Activated naive CD8-positive, alpha-beta T cell treated with anti-CD3 and anti-CD28 coated beads, Interleukin-2, amount 50 U/mL, for 24 hours (primary cell): ENCODE results near the gene PRR13.
"Not testable (repeated sequence)": the region's sequence is repeated elsewhere in the genome, so short reads cannot be mapped to it uniquely, and the experiment has no call there.

Experiments
- ATAC-seq: fragments of 150-1000 bp; cut with Tn5 transposase; one replicate; pipeline ENCODE4 v1.10.0; 2021
- DNase-seq: peaks from one replicate; pipeline ENCODE4 v3.0.0; 2021
- H3K27ac Mint-ChIP-seq: one replicate; pipeline ENCODE4 v1.8.0; 2021; ENCODE audit warnings: mild to moderate bottlenecking, mixed read lengths
- H3K27me3 Mint-ChIP-seq: one replicate; pipeline ENCODE4 v1.8.0; 2021; ENCODE audit warnings: mixed read lengths
- H3K36me3 Mint-ChIP-seq: one replicate; pipeline ENCODE4 v1.8.0; 2021; ENCODE audit warnings: low read depth, mixed read lengths
- H3K4me1 Mint-ChIP-seq: one replicate; pipeline ENCODE4 v1.8.0; 2021; ENCODE audit warnings: mixed read lengths
- H3K4me3 Mint-ChIP-seq: one replicate; pipeline ENCODE4 v1.8.0; 2021; ENCODE audit warnings: mild to moderate bottlenecking, moderate library complexity, mixed read lengths
- H3K9me3 Mint-ChIP-seq: one replicate; pipeline ENCODE4 v1.8.0; 2021; ENCODE audit warnings: mixed read lengths

PRR13 gene, protein sequence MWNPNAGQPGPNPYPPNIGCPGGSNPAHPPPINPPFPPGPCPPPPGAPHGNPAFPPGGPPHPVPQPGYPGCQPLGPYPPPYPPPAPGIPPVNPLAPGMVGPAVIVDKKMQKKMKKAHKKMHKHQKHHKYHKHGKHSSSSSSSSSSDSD

DNA sequence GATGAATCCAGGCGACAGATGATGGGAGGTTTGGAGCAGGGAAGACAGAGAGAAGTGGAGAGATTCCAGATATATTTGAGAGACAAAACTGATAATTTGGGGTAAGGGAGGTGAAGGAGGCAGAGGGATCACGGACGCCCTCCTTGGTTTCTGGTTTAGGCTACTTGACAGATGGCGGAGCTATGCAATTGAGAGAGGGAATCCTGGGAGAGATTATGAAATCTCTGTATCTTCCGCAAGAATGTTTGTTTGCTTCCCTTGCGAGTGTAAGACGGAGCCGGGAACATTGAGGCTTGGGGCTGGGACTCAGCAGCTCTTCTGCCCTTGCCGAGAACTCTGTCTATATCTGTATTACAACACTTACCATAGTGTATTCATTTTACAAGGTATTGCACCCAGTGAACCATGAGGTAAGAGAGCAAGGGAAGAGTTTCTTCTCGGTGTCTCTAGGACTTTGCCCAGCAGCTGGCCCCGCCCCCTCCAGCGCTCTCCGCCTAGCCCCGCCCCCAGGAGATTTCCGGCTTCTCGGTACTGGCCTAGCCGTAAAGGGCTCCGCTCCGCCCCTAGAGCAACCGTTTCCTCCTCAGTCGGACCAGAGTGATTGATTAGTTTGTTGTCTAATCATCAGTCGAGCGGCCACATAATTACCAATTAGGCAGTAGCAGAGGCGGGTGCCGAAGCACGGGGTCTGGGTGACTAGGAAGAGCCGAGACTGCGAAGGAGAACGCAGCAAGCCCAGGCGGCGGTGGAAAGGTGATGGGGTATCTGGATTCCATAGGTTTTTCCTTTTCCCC, at the start of gene PRR13:
PRR13 (plus strand) TSS at position 695 of the 794 bp plus-strand sequence. CDS start 981 bp downstream, outside the sequence.
- Mint-ChIP-seq H3K4me3 (peak within 1 kb of the TSS; percentile 94), H3K27me3 (no peaks in the 10 kb centered on the region), H3K27ac (peak within 1 kb of the TSS; percentile 90), H3K4me1 (peaks cover 37% of the 10 kb centered on the region), H3K36me3 (peaks cover 27% of the 10 kb centered on the region), H3K9me3 (no peaks in the 10 kb centered on the region)
- ATAC-seq (peak; percentile 100), DNase-seq (peak; percentile 99)

DNA sequence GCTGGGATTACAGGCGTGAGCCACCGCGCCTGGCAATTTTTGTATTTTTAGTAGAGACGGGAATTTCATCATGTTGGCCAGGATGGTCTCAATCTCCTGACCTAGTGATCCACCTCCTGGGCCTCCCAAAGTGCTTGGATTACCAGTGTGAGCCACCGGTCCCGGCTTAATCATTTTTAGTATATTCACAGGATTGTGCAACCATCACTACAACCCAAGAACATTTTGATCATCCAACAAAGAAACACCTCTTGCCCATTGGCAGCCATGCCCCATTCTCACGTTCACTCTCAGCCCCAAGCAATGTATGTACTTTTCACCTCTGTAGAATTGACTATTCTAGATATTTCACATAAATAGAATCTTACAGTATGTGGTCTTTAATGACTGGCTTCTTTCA, 41.6 kb upstream of the PRR13 start:
- DNase-seq (no peak), ATAC-seq (no peak)
- no peaks in the 10 kb centered on the region for H3K27me3 Mint-ChIP-seq
- peaks cover 16% of the 10 kb centered on the region for H3K36me3 Mint-ChIP-seq
- no peaks in the 10 kb centered on the region for H3K9me3 Mint-ChIP-seq
- peaks cover 17% of the 10 kb centered on the region for H3K4me1 Mint-ChIP-seq
- no peak overlapping the region for H3K27ac Mint-ChIP-seq
- H3K4me3 Mint-ChIP-seq, result no peak overlapping the region

DNA sequence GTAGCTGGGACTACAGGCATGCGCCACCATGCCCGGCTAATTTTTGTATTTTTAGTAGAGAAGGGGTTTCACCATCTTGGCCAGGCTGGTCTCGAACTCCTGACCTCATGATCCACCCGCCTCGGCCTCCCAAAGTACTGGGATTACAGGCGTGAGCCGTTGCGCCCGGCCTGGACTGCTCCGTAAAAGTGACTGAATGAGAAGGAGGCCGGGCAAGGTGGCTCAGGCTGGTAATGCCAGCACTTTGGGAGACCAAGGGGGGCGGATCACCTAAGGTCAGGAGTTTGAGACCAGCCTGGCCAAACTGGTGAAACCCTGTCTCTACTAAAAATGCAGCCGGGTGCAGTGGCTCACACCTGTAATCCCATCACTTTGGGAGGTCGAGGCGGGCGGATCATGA, 39.2 kb upstream of the PRR13 start:
- H3K27me3 Mint-ChIP-seq, H3K27ac Mint-ChIP-seq, ATAC-seq, DNase-seq, H3K9me3 Mint-ChIP-seq, H3K4me3 Mint-ChIP-seq: not testable (repeated sequence)
- H3K4me1 Mint-ChIP-seq, result peaks cover 13% of the 10 kb centered on the region
- H3K36me3 Mint-ChIP-seq, result peaks cover 21% of the 10 kb centered on the region

DNA sequence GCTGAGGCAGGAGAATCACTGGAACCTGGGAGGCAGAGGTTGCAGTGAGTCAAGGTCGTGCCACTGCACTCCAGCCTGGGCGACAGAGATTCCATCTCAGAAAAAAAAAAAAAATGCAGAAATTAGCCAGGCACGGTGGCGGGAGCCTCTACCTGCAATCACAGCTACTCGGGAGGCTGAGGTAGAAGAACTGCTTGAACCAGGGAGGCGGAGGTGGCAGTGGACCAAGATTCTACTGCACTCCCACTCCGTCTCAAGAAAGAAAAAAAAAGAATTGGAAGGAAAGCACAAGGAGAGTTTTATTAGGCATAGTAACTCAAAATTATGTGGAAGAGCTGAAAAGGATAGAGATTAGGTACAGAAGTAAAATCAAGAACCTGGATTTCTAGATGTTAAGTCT, 38.7 kb upstream of the PRR13 start:
- no peaks in the 10 kb centered on the region for H3K27me3 Mint-ChIP-seq
- no peak overlapping the region for H3K4me3 Mint-ChIP-seq
- peaks cover 19% of the 10 kb centered on the region for H3K36me3 Mint-ChIP-seq
- H3K9me3 Mint-ChIP-seq, result no peaks in the 10 kb centered on the region
- ATAC-seq (no peak), DNase-seq (no peak)
- H3K27ac Mint-ChIP-seq, result peak overlapping the region; percentile 40
- H3K4me1 Mint-ChIP-seq, result peaks cover 11% of the 10 kb centered on the region

DNA sequence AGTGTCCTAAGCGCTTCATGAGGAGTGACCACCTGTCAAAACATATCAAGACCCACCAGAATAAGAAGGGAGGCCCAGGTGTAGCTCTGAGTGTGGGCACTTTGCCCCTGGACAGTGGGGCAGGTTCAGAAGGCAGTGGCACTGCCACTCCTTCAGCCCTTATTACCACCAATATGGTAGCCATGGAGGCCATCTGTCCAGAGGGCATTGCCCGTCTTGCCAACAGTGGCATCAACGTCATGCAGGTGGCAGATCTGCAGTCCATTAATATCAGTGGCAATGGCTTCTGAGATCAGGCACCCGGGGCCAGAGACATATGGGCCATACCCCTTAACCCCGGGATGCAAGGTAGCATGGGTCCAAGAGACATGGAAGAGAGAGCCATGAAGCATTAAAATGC, 30.6 kb upstream of the PRR13 start:
- ATAC-seq (no peak), DNase-seq (no peak)
- Mint-ChIP-seq H3K4me1 (peaks cover 38% of the 10 kb centered on the region), H3K4me3 (no peak overlapping the region), H3K36me3 (peaks cover 50% of the 10 kb centered on the region), H3K27me3 (no peaks in the 10 kb centered on the region), H3K27ac (no peak overlapping the region), H3K9me3 (no peaks in the 10 kb centered on the region)

DNA sequence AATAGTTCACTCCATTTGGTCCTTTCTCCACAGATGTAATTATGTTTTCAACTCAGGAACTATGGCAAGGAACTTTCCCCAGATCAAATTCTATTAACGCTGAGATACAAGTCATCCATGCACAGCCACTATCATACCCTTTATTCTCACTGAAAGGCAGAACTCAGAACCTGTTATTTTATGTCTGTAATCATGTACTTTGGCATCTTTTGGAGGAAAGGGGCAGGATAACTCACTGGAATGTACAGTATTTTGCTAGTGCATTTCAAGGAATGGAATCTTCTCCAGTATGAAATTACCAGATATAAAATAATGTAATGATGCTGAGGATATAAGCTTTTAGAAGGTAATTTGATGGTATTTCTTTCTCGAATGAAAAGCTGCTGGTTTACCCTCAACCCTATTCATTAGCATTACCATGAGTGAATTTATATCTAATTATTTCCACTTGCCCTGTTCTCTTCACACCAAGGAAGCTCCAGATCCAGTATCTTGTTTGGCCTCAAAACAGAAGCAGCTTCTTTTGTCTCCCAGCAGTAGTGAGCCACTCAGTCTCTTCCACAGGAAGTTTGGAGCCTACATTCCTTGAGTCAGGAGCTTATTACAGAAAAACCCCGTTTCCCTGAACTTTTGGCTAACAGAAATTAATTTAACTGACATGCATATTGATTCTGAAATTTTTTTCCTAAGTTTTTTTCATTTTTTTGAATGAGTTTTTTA, 27.9 kb upstream of the PRR13 start:
- H3K27ac Mint-ChIP-seq, result peak overlapping the region; percentile 76
- ATAC-seq (no peak), DNase-seq (no peak)
- no peak overlapping the region for H3K4me3 Mint-ChIP-seq
- peaks cover 62% of the 10 kb centered on the region for H3K4me1 Mint-ChIP-seq
- H3K9me3 Mint-ChIP-seq, result no peaks in the 10 kb centered on the region
- no peaks in the 10 kb centered on the region for H3K27me3 Mint-ChIP-seq
- peaks cover 44% of the 10 kb centered on the region for H3K36me3 Mint-ChIP-seq

DNA sequence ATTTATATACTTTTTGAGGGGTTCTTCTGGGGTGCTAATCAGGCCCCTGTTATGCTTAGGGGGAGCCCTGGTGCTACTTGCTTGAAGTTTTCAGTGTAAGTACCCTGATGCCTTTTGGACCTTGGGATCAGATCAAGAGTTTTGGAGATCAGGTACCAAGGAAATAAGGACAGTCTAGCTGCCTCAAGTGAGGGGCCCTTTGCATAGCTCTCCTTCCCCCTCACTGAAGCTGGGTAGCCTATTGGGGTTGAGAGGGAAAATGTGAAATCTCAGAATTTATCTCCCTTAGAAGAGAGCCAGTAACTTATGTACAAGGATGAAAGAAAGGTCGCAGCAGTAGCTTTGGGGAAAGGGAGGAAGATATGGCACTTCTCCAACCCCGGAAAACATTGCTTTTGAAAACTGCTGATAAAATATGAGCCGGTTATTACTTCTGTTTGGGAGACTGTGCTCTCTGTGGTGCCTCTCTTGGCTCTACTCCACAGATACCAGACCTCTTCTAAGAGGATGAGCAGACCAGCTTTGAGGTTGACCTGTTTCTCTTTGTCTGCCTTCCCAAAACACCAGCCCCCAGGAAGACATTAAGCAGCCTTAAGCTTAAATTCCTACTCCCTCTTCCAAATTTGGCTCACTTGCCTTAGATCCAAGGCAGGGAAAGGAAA, 26.6 kb upstream of the PRR13 start:
- Mint-ChIP-seq H3K27ac (peak overlapping the region; percentile 7), H3K4me1 (peaks cover 71% of the 10 kb centered on the region)
- ATAC-seq, result no peak

DNA sequence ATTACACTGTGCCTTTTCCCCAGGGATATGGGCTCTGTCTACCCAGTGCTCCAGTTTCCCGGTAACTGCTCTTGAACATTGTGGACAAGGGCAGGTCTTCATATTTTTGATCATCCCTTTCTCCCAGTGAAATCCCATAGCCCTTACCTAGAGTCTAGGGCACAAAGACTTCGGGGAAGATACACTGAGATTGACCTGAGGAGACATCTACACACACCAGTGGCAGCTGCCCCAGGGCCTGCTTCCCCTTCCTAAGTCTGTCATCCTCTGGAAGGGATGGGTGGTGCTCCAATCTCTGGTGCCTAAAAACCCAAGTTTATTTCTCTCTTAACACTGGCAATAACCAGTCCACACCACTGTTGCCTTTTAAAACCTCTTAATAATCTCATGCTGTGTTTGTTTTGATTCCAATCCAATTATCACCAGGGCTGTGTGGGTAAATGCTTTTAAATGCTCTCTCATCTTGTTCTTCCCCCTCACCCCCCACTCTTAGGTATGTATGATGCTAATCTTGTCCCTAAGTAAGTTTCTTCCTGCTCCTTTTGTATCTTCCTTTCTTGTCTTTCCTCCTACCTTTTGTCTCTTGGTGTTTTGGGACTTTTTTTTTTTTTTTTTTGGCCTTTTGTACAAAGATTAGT, 25.7 kb upstream of the PRR13 start:
- DNase-seq, ATAC-seq, H3K27me3 Mint-ChIP-seq, H3K4me3 Mint-ChIP-seq, H3K27ac Mint-ChIP-seq, H3K9me3 Mint-ChIP-seq: not testable (repeated sequence)
- Mint-ChIP-seq H3K4me1 (peaks cover 73% of the 10 kb centered on the region), H3K36me3 (peaks cover 28% of the 10 kb centered on the region)

More for the DNA sequence above, 26.6 kb upstream of the PRR13 start:
- Mint-ChIP-seq H3K36me3 (peaks cover 35% of the 10 kb centered on the region), H3K27me3 (no peaks in the 10 kb centered on the region), H3K9me3 (no peaks in the 10 kb centered on the region), H3K4me3 (no peak overlapping the region)
- no peak for DNase-seq

DNA sequence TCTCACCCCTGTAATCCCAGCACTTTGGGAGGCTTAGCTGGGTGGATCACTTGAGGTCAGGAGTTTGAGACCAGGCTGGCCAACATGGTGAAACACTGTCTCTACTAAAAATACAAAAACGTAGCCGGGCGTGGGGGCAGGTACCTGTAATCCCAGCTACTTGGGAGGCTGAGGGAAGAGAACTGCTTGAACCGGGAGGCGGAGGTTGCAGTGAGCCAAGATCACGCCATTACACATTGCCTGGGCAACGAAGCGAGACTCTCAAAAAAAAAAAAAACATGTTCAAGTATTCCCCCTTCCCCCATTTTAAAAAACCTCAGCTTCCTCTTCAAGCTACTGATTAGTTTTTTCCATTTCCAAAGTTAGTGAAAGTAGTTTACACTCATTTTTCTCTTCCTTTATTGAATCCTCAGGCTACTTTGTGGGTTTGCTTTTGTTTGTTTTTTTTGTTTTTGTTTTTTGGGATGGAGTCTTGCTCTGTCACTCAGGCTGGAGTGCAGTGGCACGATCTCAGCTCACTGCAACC, 24.2 kb upstream of the PRR13 start:
- ATAC-seq (peak; percentile 7), DNase-seq (peak; percentile 19)
- H3K27me3 Mint-ChIP-seq, H3K9me3 Mint-ChIP-seq: not testable (repeated sequence)
- H3K27ac Mint-ChIP-seq, result peak overlapping the region; percentile 81
- peaks cover 15% of the 10 kb centered on the region for H3K36me3 Mint-ChIP-seq
- peak overlapping the region; percentile 40 for H3K4me3 Mint-ChIP-seq
- peaks cover 70% of the 10 kb centered on the region for H3K4me1 Mint-ChIP-seq

DNA sequence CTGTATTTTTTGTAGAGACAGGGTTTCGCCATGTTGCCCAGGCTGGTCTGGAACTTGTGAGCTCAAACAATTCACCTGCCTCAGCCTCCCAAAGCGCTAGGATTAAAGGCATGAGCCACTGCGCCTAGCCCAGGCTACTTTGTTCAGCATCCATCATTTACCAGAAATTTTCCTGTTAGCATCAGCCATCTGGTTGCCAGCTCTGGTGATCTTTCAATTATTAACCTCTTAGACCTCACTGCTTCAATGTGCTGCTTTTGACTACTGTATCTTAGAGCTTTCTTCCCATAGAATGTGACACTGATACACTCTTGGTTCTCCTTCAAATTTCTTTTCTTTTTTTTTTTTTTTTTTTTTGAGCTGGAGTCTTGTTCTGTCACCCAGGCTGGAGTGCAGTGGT, 23.3 kb upstream of the PRR13 start:
- peaks cover 8% of the 10 kb centered on the region for H3K36me3 Mint-ChIP-seq
- peaks cover 62% of the 10 kb centered on the region for H3K4me1 Mint-ChIP-seq
- no peak for DNase-seq

DNA sequence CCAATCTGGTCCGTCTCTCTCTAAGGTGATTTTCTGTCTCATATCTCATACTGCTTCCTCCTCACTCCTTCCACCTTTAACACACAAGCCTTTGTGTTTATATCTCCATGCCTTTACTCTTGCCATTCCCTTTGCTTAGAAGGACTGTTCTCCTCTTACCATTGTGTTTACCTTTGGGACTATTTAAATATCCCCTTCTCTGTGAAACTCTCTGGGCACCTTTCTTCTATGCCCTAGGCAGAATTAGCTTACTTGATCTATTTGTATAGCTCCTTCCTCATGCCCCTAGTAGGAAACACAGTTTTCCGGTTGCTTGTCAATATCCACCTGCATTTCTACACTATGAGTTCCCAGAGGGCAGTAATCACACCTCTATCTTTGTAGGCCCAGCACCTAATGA, 21.8 kb upstream of the PRR13 start:
- no peaks in the 10 kb centered on the region for H3K27me3 Mint-ChIP-seq
- no peak overlapping the region for H3K4me3 Mint-ChIP-seq
- no peak for ATAC-seq
- no peaks in the 10 kb centered on the region for H3K9me3 Mint-ChIP-seq
- H3K4me1 Mint-ChIP-seq, result peaks cover 50% of the 10 kb centered on the region
- H3K27ac Mint-ChIP-seq, result no peak overlapping the region
- peaks cover 3% of the 10 kb centered on the region for H3K36me3 Mint-ChIP-seq
- DNase-seq, result no peak

More for the DNA sequence above, 23.3 kb upstream of the PRR13 start:
- Mint-ChIP-seq H3K27ac (peak overlapping the region; percentile 52), H3K4me3 (no peak overlapping the region), H3K9me3 (no peaks in the 10 kb centered on the region), H3K27me3 (no peaks in the 10 kb centered on the region)
- ATAC-seq, result no peak

DNA sequence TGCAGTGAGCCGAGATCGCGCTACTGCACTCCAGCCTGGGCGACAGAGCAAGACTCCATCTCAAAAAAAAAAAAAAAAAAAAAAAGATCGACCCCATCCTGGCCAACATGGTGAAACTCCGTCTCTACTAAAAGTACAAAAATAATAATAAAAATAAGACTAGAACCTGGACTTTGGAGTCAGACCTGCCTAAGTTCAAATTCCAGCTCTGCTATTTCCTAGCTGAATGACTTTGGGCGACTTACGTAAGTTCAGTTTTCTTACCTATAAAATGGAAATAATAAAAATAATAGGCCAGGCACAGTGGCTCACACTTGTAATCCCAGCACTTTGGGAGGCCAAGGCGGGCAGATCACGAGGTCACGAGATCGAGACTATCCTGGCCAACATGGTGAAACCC, 19.3 kb upstream of the PRR13 start:
- H3K27me3 Mint-ChIP-seq, H3K36me3 Mint-ChIP-seq, H3K27ac Mint-ChIP-seq, H3K4me3 Mint-ChIP-seq, ATAC-seq, H3K9me3 Mint-ChIP-seq, DNase-seq: not testable (repeated sequence)
- peaks cover 31% of the 10 kb centered on the region for H3K4me1 Mint-ChIP-seq

DNA sequence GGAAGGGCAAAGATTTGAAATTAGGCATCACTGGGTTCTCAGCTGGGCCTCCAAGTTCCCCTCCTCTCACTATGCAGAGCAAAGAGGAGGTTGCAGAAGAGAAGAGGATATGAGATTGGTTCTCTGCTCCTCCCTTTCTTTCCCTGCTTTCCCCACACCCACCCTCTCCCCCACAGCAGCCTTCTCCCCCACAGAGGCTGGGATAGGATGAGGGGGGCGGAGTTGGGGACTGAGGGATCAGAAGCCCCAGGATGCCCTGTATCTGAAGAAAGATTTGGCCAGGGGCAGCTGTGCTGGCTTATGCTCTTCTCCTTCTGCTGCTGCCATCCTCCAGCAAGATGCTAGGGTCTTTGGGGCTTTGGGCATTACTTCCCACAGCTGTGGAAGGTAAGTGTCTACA, 17.9 kb upstream of the PRR13 start, which contains the start of gene AMHR2:
AMHR2 (plus strand) TSS at position 259 of the 400 bp plus-strand sequence; CDS start at position 339, 80 bp downstream.
- peaks cover 30% of the 10 kb centered on the region for H3K4me1 Mint-ChIP-seq
- H3K9me3 Mint-ChIP-seq, result no peaks in the 10 kb centered on the region
- DNase-seq (no peak), ATAC-seq (no peak)
- no peaks in the 10 kb centered on the region for H3K27me3 Mint-ChIP-seq
- H3K4me3 Mint-ChIP-seq, result no peak within 1 kb of the TSS
- no peak within 1 kb of the TSS for H3K27ac Mint-ChIP-seq
- H3K36me3 Mint-ChIP-seq, result no peaks in the 10 kb centered on the region
